SK-N-MC (cell line): Measurements from ENCODE around the gene SOAT1.
"Not testable (repeated sequence)": the region's sequence is repeated elsewhere in the genome, so short reads cannot be mapped to it uniquely, and the experiment has no call there.

Experiments
- DNase-seq: peaks from one replicate; pipeline ENCODE4 v3.0.0-alpha.2; 2011; ENCODE audit warnings: low read depth, low spot score
- H3K27ac ChIP-seq: fragments of 200-600 bp; sonication (generic); 2 replicates; pipeline ENCODE4 v1.5.1; 2016; ENCODE audit warnings: mixed run types
- H3K36me3 ChIP-seq: fragments of 200-600 bp; sonication (generic); 2 replicates; pipeline ENCODE4 v1.6.1; 2017; ENCODE audit warnings: antibody characterized with exemption, low read length, mixed read lengths; ENCODE audit not compliant: insufficient read depth
- H3K4me3 ChIP-seq: fragments of 200-600 bp; sonication (generic); 2 replicates; pipeline ENCODE4 v1.5.1; 2016
- H3K9ac ChIP-seq: fragments of 200-600 bp; sonication (generic); 2 replicates; pipeline ENCODE4 v1.8.0; 2017; ENCODE audit warnings: mixed run types, mixed read lengths; ENCODE audit not compliant: insufficient read length
- H3K9me3 ChIP-seq: fragments of 200-600 bp; sonication (generic); 2 replicates; pipeline ENCODE4 v1.6.1; 2017; ENCODE audit warnings: low read depth, mild to moderate bottlenecking, antibody characterized with exemption, low read length, moderate library complexity, mixed read lengths
- EZH2 ChIP-seq: fragments of 200-600 bp; sonication (generic); IDR thresholded peaks from one replicate; pipeline ENCODE4 v1.6.1; 2017; ENCODE audit warnings: antibody characterized with exemption
- FOXP2 ChIP-seq: optimal IDR thresholded peaks from 2 replicates; pipeline ENCODE3; 2011; ENCODE audit warnings: mild to moderate bottlenecking, moderate library complexity; ENCODE audit not compliant: insufficient read depth; ENCODE audit errors: extremely low read length, control extremely low read depth
- POLR2AphosphoS5 ChIP-seq: IDR thresholded peaks from 2 replicates; pipeline ENCODE4 v1.6.1; 2012; ENCODE audit warnings: mild to moderate bottlenecking, low read depth, low read length, borderline replicate concordance

Gene SOAT1

GRCh38 chr1:179293340-179294327 lies at the start of gene SOAT1:
Gene SOAT1, plus strand, starts transcription at chr1:179293797. Its CDS starts 8,888 bp downstream, at chr1:179302685.
- H3K9ac ChIP-seq, result peak within 1 kb of the TSS; percentile 69
- peak within 1 kb of the TSS; percentile 95 for H3K4me3 ChIP-seq
- peak; percentile 10 for DNase-seq
- peak; percentile 88 for TF ChIP-seq POLR2AphosphoS5
- no peak for TF ChIP-seq EZH2
- TF ChIP-seq FOXP2, result peak; percentile 37
- no peaks in the 10 kb centered on the region for H3K36me3 ChIP-seq
- H3K9me3 ChIP-seq, result no peaks in the 10 kb centered on the region
- H3K27ac ChIP-seq, result no peak within 1 kb of the TSS

GRCh38 chr1:179245426-179245825 lies 48.2 kb upstream of the SOAT1 start:
- H3K27ac ChIP-seq, H3K9me3 ChIP-seq, H3K9ac ChIP-seq, DNase-seq, H3K36me3 ChIP-seq, H3K4me3 ChIP-seq: not testable (repeated sequence)

GRCh38 chr1:179247923-179248322 lies 45.7 kb upstream of the SOAT1 start:
- no peak for TF ChIP-seq FOXP2

GRCh38 chr1:179251675-179252074 lies 41.9 kb upstream of the SOAT1 start:
- no peak for DNase-seq
- TF ChIP-seq FOXP2 (no peak), EZH2 (no peak), POLR2AphosphoS5 (no peak)
- H3K27ac ChIP-seq, result no peak overlapping the region
- no peak overlapping the region for H3K9ac ChIP-seq
- no peaks in the 10 kb centered on the region for H3K36me3 ChIP-seq
- no peak overlapping the region for H3K4me3 ChIP-seq
- no peaks in the 10 kb centered on the region for H3K9me3 ChIP-seq

More at GRCh38 chr1:179247923-179248322, 45.7 kb upstream of the SOAT1 start:
- no peaks in the 10 kb centered on the region for H3K36me3 ChIP-seq
- no peak overlapping the region for H3K9ac ChIP-seq
- H3K9me3 ChIP-seq, result no peaks in the 10 kb centered on the region
- no peak overlapping the region for H3K27ac ChIP-seq
- H3K4me3 ChIP-seq, result no peak overlapping the region
- DNase-seq, result no peak

GRCh38 chr1:179252606-179253005 lies 41.0 kb upstream of the SOAT1 start:
- TF ChIP-seq POLR2AphosphoS5 (no peak), EZH2 (no peak), FOXP2 (no peak)
- no peak for DNase-seq
- H3K4me3 ChIP-seq, result no peak overlapping the region

GRCh38 chr1:179253286-179253972 lies 40.2 kb upstream of the SOAT1 start:
- no peak for TF ChIP-seq EZH2
- no peak for TF ChIP-seq POLR2AphosphoS5
- TF ChIP-seq FOXP2, result no peak
- H3K9me3 ChIP-seq, result no peaks in the 10 kb centered on the region
- no peak overlapping the region for H3K27ac ChIP-seq
- no peak for DNase-seq
- H3K36me3 ChIP-seq, result no peaks in the 10 kb centered on the region
- no peak overlapping the region for H3K4me3 ChIP-seq
- no peak overlapping the region for H3K9ac ChIP-seq

More at GRCh38 chr1:179252606-179253005, 41.0 kb upstream of the SOAT1 start:
- Histone ChIP-seq H3K9me3 (no peaks in the 10 kb centered on the region), H3K9ac (no peak overlapping the region), H3K36me3 (no peaks in the 10 kb centered on the region), H3K27ac (no peak overlapping the region)

- H3K9me3 ChIP-seq, result no peaks in the 10 kb centered on the region
- no peak overlapping the region for H3K27ac ChIP-seq
- H3K4me3 ChIP-seq, result no peak overlapping the region
- no peak overlapping the region for H3K9ac ChIP-seq
- no peaks in the 10 kb centered on the region for H3K36me3 ChIP-seq
- TF ChIP-seq FOXP2 (no peak), EZH2 (no peak), POLR2AphosphoS5 (no peak)
- DNase-seq, result no peak
These were observed 31.4 kb upstream of the SOAT1 start for GRCh38 chr1:179262183-179262582.

- Histone ChIP-seq H3K27ac (no peak overlapping the region), H3K4me3 (no peak overlapping the region), H3K9me3 (no peaks in the 10 kb centered on the region), H3K36me3 (no peaks in the 10 kb centered on the region), H3K9ac (no peak overlapping the region)
- no peak for TF ChIP-seq FOXP2
- TF ChIP-seq EZH2, result no peak
- no peak for TF ChIP-seq POLR2AphosphoS5
- no peak for DNase-seq
These were observed 30.5 kb upstream of the SOAT1 start for GRCh38 chr1:179263121-179263520.

GRCh38 chr1:179264507-179264906 lies 29.1 kb upstream of the SOAT1 start:
- H3K9me3 ChIP-seq, result no peaks in the 10 kb centered on the region

More at GRCh38 chr1:179264507-179264906, 29.1 kb upstream of the SOAT1 start:
- no peak overlapping the region for H3K27ac ChIP-seq
- no peak overlapping the region for H3K9ac ChIP-seq
- no peaks in the 10 kb centered on the region for H3K36me3 ChIP-seq
- H3K4me3 ChIP-seq, result no peak overlapping the region
- no peak for TF ChIP-seq POLR2AphosphoS5
- TF ChIP-seq EZH2, result no peak
- TF ChIP-seq FOXP2, result no peak
- DNase-seq, result no peak
